Stimulated activated effector memory CD8-positive, alpha-beta T cell treated with anti-CD3 and anti-CD28 coated beads, Interleukin-12 subunit alpha, Interleukin-12 subunit beta, amount 100 ng/mL, for 72 hours (primary cell): ENCODE data around the gene ABLIM1.

Source experiments
- ATAC-seq: fragments of 150-1000 bp; cut with Tn5 transposase; 2 replicates; pipeline ENCODE4 v1.10.0; 2021
- DNase-seq, 2 donors: peaks; one replicate each; pipeline ENCODE4 v3.0.0; 2021 to 2022; ENCODE audit warnings: low spot score in 2 of 2
- H3K27ac Mint-ChIP-seq: one replicate; pipeline ENCODE4 v1.8.0; 2022; ENCODE audit warnings: mild to moderate bottlenecking, mixed read lengths
- H3K36me3 Mint-ChIP-seq: one replicate; pipeline ENCODE4 v1.8.0; 2022; ENCODE audit warnings: mild to moderate bottlenecking, mixed read lengths
- H3K4me1 Mint-ChIP-seq: one replicate; pipeline ENCODE4 v1.8.0; 2022; ENCODE audit warnings: mixed read lengths
- H3K4me3 Mint-ChIP-seq: one replicate; pipeline ENCODE4 v1.8.0; 2022; ENCODE audit warnings: mild to moderate bottlenecking, mixed read lengths
- H3K9me3 Mint-ChIP-seq: one replicate; pipeline ENCODE4 v1.8.0; 2022; ENCODE audit warnings: mixed read lengths

The ABLIM1 gene

DNA sequence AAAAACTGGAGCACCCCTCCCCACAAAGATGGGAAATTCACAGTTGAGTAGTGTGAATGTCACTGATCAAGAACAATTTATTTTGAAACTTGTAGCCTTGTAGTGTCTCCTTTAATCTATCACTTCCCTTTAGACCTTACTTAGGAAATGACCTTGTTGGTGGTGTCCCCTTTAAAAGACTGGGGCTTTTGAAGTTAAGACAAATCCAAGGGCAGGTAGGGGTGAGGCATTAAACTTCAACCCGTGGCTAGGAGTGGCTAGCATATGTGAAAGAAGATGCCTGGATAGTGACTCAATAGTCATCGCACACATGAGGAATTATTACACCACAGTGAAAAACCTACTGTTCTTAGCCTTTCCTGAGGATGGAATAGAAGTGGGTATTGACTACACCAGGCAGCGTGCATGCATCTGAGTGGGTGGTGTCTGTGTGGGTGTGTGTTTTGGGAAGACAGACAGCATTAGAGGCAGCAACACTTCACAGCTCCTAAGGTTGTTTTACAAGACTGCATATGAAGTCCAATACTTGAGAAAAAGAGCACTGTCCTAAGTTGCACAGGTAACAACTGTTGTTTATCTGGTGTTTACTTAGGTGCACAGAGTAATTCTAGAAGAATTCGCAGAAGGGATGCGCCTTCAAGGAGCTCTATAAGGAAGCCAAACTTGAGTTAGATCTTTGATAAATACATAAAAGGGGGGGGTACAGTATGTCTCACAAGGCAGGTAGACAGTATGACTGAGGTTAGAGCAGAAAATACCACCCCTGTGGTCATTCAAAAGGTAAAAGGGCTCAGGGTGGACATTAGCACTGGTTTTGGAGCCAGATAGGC is 32.9 kb downstream of the ABLIM1 start:
- Mint-ChIP-seq H3K4me3 (no peak overlapping the region), H3K4me1 (peaks cover 5% of the 10 kb centered on the region), H3K36me3 (no peaks in the 10 kb centered on the region), H3K9me3 (no peaks in the 10 kb centered on the region), H3K27ac (no peak overlapping the region)
- ATAC-seq (peak; percentile 29), DNase-seq (no peak)

DNA sequence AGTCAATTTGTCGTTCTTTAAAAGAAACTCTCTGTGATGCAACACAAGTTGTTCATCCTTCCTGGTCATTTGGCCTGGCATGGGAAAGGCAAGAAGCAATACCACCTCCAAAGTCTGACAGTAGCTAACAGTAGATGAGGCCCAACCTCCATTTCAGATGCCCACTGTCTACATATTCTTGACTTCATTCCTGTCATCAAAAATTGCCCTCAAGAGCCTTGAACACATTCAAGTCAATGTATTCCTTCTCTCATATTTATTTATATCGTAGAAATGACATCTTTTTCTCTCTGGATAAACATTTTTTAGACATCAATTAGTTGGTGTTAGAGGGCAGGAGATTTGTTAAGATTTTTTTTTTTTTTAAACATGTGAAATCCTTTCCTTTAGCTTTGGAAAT is 33.7 kb downstream of the ABLIM1 start:
- no peak overlapping the region for H3K4me3 Mint-ChIP-seq
- DNase-seq (no peak), ATAC-seq (no peak)
- no peaks in the 10 kb centered on the region for H3K9me3 Mint-ChIP-seq
- no peak overlapping the region for H3K27ac Mint-ChIP-seq
- no peaks in the 10 kb centered on the region for H3K36me3 Mint-ChIP-seq
- H3K4me1 Mint-ChIP-seq, result peaks cover 1% of the 10 kb centered on the region

DNA sequence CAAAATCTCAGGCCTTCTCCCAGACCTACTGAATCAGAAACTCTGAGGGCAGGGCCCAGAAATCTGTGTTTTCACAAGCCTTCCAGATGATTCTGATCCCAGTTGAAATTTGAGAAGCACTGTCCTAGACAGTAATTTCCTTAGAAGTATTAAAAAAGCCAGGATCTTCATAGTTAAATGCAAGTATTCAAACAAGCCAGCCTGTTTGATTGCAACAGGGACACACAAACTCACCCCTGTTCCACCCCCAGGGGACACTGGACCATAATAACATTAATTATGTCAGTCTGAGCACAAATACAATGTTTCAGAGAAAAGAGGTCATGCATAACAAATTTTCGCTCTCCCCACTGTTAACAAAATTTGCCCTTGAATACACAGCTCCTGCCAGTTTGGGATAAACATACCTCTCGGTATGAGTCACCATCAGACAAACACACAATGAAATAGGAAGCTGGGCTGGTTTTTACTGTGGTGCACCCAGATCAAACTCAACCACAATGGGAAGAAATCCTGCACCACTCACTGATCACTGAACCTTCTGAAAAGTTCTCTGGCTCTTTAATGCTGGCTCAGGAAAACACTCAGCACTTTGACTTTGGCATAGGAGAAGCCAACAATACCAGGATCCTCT is 34.3 kb downstream of the ABLIM1 start:
- Mint-ChIP-seq H3K36me3 (no peaks in the 10 kb centered on the region), H3K9me3 (no peaks in the 10 kb centered on the region), H3K4me1 (no peaks in the 10 kb centered on the region), H3K4me3 (no peak overlapping the region), H3K27ac (no peak overlapping the region)
- DNase-seq, result no peak
- no peak for ATAC-seq

DNA sequence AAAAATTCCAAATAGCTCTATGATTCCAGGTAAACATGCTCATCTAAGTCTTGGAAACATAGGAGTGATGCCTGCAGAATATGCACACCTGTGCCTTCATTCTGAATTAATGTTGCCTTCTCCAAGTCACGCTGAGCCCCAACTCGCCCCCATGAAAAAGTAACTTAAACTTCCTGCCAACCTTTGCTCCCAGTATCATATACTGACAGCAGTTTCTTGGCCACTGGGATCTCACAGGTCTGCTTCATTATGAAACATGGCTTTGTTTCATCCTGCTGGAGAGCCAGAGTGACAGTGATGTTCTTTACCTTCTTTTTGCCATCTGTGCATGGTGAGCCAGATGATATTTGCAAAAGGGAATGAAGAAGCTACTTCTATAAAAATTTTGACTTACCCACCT is 34.9 kb downstream of the ABLIM1 start:
- no peak overlapping the region for H3K27ac Mint-ChIP-seq
- no peaks in the 10 kb centered on the region for H3K4me1 Mint-ChIP-seq
- no peak overlapping the region for H3K4me3 Mint-ChIP-seq
- H3K36me3 Mint-ChIP-seq, result no peaks in the 10 kb centered on the region
- DNase-seq, result no peak
- no peaks in the 10 kb centered on the region for H3K9me3 Mint-ChIP-seq
- no peak for ATAC-seq

DNA sequence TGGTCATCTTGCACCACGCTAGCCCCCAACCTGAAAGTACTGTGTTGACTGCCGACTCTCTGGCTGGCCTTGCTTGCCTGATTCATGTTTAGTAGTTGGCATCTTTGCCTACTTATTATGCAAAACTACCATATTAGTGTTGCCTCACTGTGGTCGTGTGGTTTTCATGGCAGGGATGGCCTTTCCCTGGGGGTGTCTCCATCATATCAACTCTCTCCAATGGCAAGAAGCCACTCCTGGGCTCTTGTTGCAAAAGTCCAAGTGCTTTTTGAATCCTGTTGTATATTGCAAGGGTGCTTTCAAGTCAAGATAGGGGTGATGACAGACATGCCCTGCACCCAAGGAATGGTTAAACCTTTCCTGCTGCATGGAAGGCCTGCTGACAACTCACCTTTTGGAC is 39.4 kb downstream of the ABLIM1 start:
- ATAC-seq (no peak), DNase-seq (no peak)
- Mint-ChIP-seq H3K36me3 (no peaks in the 10 kb centered on the region), H3K27ac (no peak overlapping the region), H3K9me3 (no peaks in the 10 kb centered on the region), H3K4me3 (no peak overlapping the region), H3K4me1 (peaks cover 10% of the 10 kb centered on the region)

DNA sequence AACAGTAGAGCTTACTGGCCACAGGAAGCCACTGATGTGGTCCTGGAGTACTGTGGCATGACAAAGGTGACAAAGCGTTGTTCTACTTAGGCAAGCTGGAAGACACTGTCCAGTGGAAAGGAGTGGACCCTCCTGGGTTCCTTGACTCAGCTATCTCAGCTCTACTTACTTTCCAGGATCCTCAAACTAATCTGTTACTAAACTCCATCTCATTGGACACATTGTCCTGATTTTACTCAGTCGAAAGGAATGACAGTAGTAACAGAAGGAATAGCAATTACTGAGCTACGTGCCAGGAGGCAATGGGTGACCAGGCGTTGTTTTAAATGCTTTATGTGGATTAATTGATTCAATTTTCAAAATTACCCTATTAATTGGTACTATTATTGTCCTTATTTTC is 41.6 kb downstream of the ABLIM1 start:
- DNase-seq (no peak), ATAC-seq (no peak)
- no peaks in the 10 kb centered on the region for H3K9me3 Mint-ChIP-seq
- no peak overlapping the region for H3K27ac Mint-ChIP-seq
- no peak overlapping the region for H3K4me3 Mint-ChIP-seq
- H3K4me1 Mint-ChIP-seq, result peaks cover 15% of the 10 kb centered on the region
- H3K36me3 Mint-ChIP-seq, result no peaks in the 10 kb centered on the region

DNA sequence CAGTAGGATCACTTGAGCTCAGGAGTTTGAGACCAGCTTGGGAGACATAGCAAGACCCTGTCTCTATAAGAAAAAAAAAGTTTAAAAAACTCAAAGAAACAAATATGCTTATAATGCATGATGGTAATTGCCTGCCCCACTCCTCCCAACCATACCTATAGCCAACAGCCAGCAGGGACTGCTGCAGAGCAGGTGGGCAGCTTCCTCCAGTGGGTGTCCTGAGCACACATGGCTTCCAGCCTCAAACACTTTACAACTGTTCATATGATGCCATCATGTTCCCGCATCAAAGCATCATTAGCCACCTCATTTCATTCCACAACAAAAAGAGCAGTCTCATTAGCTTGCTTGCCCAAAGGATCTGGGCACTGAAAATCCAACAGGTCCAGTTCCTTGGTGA is 42.0 kb downstream of the ABLIM1 start:
- ATAC-seq, result no peak
- H3K4me1 Mint-ChIP-seq, result peaks cover 16% of the 10 kb centered on the region
- H3K27ac Mint-ChIP-seq, result no peak overlapping the region
- H3K36me3 Mint-ChIP-seq, result no peaks in the 10 kb centered on the region
- DNase-seq, result no peak
- H3K4me3 Mint-ChIP-seq, result no peak overlapping the region
- no peaks in the 10 kb centered on the region for H3K9me3 Mint-ChIP-seq

DNA sequence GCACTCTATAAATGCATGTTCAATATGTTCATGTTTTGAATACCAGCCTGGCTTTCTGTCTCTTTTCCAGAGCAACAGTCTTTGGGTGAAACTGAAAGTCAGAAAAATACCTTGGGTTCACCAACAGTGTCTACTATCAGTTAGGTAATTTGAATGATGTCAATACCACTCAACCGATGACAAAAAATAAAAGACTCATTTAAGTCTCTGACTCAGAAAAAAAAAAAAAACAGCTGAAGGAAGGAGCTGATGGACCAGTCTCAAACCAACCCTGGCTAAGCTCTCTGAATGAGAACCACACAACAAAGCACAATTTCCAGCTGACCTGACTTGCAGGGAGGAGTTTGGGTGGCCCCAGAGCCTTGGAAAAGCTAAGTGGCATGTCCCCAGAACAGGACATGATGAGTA is 42.5 kb downstream of the ABLIM1 start:
- no peaks in the 10 kb centered on the region for H3K9me3 Mint-ChIP-seq
- H3K27ac Mint-ChIP-seq, result no peak overlapping the region
- no peak for DNase-seq
- no peaks in the 10 kb centered on the region for H3K36me3 Mint-ChIP-seq
- peaks cover 16% of the 10 kb centered on the region for H3K4me1 Mint-ChIP-seq
- H3K4me3 Mint-ChIP-seq, result peak overlapping the region; percentile 11
- ATAC-seq, result peak; percentile 90

DNA sequence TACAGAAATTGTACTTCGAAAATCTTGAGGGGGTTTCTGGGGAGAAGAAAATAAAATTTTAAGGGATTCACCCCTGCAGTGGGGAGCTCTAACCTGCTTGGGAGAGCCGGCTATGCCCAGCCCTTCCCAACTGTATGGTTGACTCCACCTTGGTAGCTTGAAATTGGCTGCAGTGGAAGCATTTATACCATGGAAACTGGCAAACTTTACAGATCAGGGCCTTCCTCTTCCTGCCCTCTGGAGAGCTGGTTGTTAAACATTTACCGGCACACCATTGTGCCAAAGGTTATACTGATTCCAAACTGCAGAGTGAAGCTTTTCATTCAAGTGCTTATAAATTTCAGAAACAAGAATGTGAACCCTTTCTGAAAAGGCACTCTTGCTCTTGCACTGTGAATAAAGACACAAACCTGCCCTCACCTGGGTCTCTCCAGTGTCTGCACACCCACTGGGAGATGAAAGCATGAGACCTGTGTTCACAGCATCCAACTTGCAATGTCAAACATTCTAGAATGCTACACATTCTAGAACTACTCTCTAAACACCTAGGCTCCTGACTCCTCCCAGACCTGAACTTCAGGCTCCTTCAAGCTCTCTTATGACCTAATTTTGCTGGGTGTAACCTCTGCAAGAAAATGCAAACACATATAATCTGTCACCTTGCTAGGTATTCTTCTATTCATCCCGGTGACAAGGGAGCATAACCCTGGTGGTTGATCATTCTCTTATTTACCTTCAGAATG is 44.7 kb downstream of the ABLIM1 start:
- Mint-ChIP-seq H3K4me1 (peaks cover 16% of the 10 kb centered on the region), H3K27ac (no peak overlapping the region), H3K9me3 (no peaks in the 10 kb centered on the region), H3K36me3 (no peaks in the 10 kb centered on the region), H3K4me3 (no peak overlapping the region)
- no peak for ATAC-seq
- no peak for DNase-seq

DNA sequence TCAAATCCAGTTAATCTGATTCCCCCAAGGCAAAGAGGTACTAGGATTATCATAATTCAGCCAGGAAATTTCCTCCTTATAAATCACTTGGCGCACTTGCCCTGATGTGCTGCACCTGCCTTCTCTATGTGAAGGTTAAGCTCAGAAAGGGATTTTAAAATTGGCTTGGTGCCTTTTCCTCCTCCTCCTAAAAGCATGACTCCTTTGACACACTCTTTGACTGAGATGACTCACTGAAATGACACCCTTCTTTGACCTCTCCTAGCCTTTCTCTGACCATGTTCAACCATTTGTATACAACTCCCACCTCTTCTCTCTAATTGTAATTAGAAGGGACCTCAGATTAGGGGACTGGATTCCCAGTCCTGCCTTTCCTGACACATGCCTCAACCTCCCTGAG is 46.5 kb downstream of the ABLIM1 start:
- DNase-seq, result no peak
- Mint-ChIP-seq H3K4me1 (peaks cover 16% of the 10 kb centered on the region), H3K4me3 (no peak overlapping the region), H3K9me3 (no peaks in the 10 kb centered on the region), H3K36me3 (no peaks in the 10 kb centered on the region), H3K27ac (no peak overlapping the region)
- ATAC-seq, result no peak

DNA sequence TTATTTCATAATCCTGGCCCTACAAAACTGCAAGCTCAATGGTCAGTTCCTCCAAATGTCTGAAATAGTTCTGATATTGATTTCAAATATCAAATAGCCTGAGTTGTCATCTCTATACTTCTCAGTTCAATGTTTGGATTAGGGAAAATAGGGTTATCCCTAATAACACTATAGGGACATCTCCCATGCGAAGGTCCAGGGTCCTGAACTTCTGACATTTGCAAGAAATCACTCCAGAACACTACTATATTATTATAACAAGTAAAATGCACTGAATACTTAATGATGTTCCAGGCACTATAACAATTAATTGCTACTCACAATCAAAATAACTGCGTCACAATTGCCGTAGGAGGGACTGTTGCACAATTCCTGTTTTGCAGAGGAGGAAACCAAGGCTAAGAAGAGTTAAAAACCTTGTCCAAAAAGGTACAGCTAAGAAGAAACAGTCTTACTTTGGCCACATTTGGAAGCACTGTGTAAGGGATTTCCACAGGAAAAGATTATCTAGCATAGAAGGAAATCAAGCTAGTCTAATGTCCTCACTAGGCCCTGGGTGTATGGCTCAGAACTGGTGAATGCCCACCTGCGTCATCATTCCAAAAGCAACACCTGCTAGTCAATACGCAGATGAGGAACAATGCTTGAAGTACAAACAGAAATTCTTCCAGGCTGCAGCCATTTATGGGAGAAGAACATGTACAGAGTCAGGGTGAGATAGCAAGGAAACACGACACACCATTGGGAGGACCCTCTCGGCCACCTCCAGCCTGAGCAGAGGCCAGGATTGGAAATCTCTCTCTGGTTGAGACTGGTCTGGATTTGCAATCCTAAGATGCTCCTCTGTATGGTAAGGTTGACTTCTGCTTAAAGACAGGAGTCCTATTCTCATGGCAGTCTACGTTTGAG is 48.3 kb downstream of the ABLIM1 start:
- H3K9me3 Mint-ChIP-seq, result no peaks in the 10 kb centered on the region
- no peak overlapping the region for H3K27ac Mint-ChIP-seq
- no peaks in the 10 kb centered on the region for H3K36me3 Mint-ChIP-seq
- ATAC-seq, result no peak
- H3K4me1 Mint-ChIP-seq, result peaks cover 6% of the 10 kb centered on the region
- no peak for DNase-seq
- H3K4me3 Mint-ChIP-seq, result no peak overlapping the region

DNA sequence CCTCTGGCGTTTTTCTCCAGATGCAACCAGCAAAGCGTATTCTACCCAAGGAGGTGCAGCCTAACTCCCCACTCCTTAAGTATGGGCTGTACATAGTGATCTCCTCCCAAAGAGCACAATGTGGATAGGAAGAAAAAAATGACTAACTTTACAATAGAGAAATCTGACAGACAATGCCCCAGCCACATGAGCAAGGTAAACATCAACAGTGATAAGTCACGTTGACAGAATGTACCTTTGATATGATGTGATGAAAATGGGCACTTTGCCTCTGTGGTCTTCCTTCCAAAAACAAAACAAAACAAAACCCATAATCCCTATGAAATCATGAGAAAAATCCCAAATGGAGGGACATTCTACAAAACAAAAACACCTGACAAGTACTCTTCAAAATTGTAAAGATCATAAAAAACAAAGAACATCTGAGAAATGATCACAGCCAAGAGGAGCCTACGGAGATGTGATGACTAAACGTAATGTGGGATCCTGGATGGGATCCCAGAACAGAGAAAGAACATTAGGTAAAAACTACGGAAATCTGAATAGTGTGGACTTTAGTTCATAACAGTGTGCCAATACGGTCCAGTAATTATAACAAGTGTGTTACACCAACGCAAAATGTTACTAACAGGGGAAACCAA is 50.6 kb downstream of the ABLIM1 start:
- Mint-ChIP-seq H3K36me3 (no peaks in the 10 kb centered on the region), H3K27ac (no peak overlapping the region), H3K4me3 (no peak overlapping the region), H3K9me3 (no peaks in the 10 kb centered on the region), H3K4me1 (peaks cover 6% of the 10 kb centered on the region)
- ATAC-seq (no peak), DNase-seq (no peak)

DNA sequence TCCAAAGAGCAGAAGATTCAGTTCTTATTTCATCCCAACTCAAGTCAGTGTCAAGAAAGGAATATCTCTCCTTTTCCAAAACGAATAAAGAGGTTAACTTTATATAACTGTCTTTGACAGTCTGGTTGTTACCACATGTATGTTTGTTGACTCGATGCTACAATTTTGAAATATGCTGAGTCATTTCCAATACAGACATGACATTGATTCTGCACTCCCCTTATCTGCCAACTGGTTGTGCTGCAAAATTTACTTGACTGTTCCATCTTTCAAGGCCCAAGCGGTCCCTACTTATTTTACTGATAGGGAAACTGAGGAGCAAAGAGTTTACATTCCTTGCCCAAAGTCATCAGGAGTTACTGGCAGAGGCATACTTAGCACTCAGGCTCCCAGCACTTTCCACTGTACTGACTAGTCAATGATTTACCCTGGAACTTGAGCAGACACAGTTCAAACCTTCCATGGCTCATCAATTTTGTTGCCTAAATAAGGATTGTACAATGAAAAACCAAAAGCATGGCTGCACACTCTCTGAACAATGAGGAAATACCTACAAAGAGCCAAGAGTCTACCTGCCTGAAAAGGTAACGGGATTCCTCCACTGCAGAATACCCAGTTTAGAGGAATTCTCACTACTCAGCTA is 52.8 kb downstream of the ABLIM1 start:
- ATAC-seq, result no peak
- no peak overlapping the region for H3K4me3 Mint-ChIP-seq
- H3K9me3 Mint-ChIP-seq, result no peaks in the 10 kb centered on the region
- no peak for DNase-seq
- no peak overlapping the region for H3K27ac Mint-ChIP-seq
- no peaks in the 10 kb centered on the region for H3K36me3 Mint-ChIP-seq
- peaks cover 7% of the 10 kb centered on the region for H3K4me1 Mint-ChIP-seq

DNA sequence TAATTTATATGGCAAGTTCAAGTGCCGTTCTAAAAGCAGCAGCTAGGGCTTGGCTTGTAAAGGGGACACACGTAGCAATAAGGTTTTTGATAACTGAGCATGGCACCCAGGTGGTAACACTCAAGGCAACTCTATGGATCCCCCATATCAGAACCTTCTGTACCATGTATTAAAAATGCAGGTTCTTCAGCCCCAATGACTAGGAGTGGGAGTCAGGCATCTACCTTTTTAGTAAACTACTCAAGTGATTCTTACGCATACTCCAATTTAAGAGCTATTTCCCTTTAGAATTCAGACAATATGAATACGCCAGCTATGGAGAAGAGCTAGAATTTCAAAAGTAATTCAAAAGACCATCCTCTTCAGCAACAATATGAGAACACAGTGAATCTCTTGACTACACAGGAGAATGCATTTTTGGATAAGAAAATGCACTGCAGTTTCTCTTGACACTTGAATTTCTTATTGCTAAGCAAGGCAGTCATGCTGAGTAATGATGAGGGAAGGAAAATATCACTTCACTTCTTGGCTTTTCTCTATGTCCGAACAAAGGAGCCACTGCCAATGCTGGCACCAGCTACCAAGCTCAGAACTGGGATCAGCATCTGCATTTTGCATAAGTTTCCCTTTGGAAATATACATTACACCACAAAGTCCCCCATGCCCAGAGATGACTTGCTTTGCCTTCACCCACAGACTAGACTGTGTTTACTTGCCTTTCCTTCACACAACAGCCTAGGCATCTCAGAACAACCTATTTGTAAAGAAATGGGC is 53.5 kb downstream of the ABLIM1 start:
- Mint-ChIP-seq H3K4me3 (no peak overlapping the region), H3K4me1 (peaks cover 9% of the 10 kb centered on the region), H3K9me3 (no peaks in the 10 kb centered on the region), H3K36me3 (no peaks in the 10 kb centered on the region), H3K27ac (no peak overlapping the region)
- DNase-seq (no peak), ATAC-seq (no peak)
